SHP77 (cell line): ENCODE data around the gene COX15.
A peak's percentile ranks its signal among the peaks of the same experiment; 100 is the strongest.
"Not testable (repeated sequence)": the region's sequence is repeated elsewhere in the genome, so short reads cannot be mapped to it uniquely, and the experiment has no call there.

Source experiments
- DNase-seq, 2 experiments: peaks; one replicate each; lab custom pipeline; 2025; lab: John Stamatoyannopoulos, UW

Gene COX15

GRCh38 chr10:99732033-99732842, at the start of gene COX15, which contains the start of gene CUTC:
Gene COX15 (minus strand): TSS chr10:99732127. CDS start chr10:99732049, 78 bp downstream.
Gene CUTC (plus strand): TSS chr10:99732234. CDS start chr10:99732349, 115 bp downstream.
- peak; percentile 93 to 94 for DNase-seq

GRCh38 chr10:99779335-99779734, 47.4 kb upstream of the COX15 start:
- no peak for DNase-seq

- no peak for DNase-seq
Observed at GRCh38 chr10:99777918-99778714, 46.2 kb upstream of the COX15 start.

GRCh38 chr10:99775850-99776249, 43.9 kb upstream of the COX15 start:
- no peak for DNase-seq

- DNase-seq = no peak
Observed at GRCh38 chr10:99770408-99771045, 38.6 kb upstream of the COX15 start.

GRCh38 chr10:99769706-99770105, 37.8 kb upstream of the COX15 start:
- no peak for DNase-seq

GRCh38 chr10:99768556-99768955, 36.6 kb upstream of the COX15 start:
- no peak for DNase-seq

- no peak for DNase-seq
Observed at GRCh38 chr10:99767901-99768300, 36.0 kb upstream of the COX15 start.

GRCh38 chr10:99766302-99766681, 34.4 kb upstream of the COX15 start:
- DNase-seq = no peak

GRCh38 chr10:99765672-99766301, 33.9 kb upstream of the COX15 start:
- no peak for DNase-seq

- no peak for DNase-seq
Observed at GRCh38 chr10:99761365-99761764, 29.4 kb upstream of the COX15 start.

- DNase-seq = no peak
Observed at GRCh38 chr10:99760321-99760720, 28.4 kb upstream of the COX15 start.

GRCh38 chr10:99758211-99758891, 26.4 kb upstream of the COX15 start:
- no peak for DNase-seq

GRCh38 chr10:99756159-99756558, 24.2 kb upstream of the COX15 start:
- no peak for DNase-seq

GRCh38 chr10:99754670-99755069, 22.7 kb upstream of the COX15 start:
- DNase-seq = no peak

- no peak for DNase-seq
Observed at GRCh38 chr10:99750641-99751040, 18.7 kb upstream of the COX15 start.

GRCh38 chr10:99748823-99749451, 17.0 kb upstream of the COX15 start:
- no peak for DNase-seq

- not testable (repeated sequence) for DNase-seq
Observed at GRCh38 chr10:99746166-99746565, 14.2 kb upstream of the COX15 start.

GRCh38 chr10:99743841-99744240, 11.9 kb upstream of the COX15 start:
- no peak for DNase-seq

- no peak for DNase-seq
Observed at GRCh38 chr10:99742701-99743100, 10.8 kb upstream of the COX15 start.

- DNase-seq = no peak
Observed at GRCh38 chr10:99742254-99742653, 10.3 kb upstream of the COX15 start.
